Measurements from ENCODE around the gene POLR2H. TPM values are rescaled to one million over a fixed set of nuclear protein-coding genes. Genes with fewer than 3 reads are reported as not detected.

POLR2H gene
- total RNA-seq, 4 donors from 2014 or later = 65.1 to 181 (median 95.3) TPM

- no peak overlapping the region for H3K27ac ChIP-seq
- no peak overlapping the region for H3K4me3 ChIP-seq
- H3K27me3 ChIP-seq = no peaks in the 10 kb centered on the region
- WGBS, 2 donors = 76 to 81% methylated on average over 16 of the region's 16 CpGs
- H3K9me3 ChIP-seq = no peaks in the 10 kb centered on the region
- no peak for DNase-seq (ENCODE audit: low spot score in 2 of 2)
- no peaks in the 10 kb centered on the region for H3K36me3 ChIP-seq
- H3K4me1 ChIP-seq = no peaks in the 10 kb centered on the region
- TF ChIP-seq CTCF (IDR thresholded peaks at IDR 0.05) (no peak), POLR2A (IDR thresholded peaks at IDR 0.05) (no peak), EP300 (IDR thresholded peaks at IDR 0.05) (no peak)
Observed at GRCh38 chr3:184414418-184415202, 53.1 kb downstream of the POLR2H start.

GRCh38 chr3:184415203-184415490 is 53.6 kb downstream of the POLR2H start:
- H3K27ac ChIP-seq = no peak overlapping the region
- no peak for DNase-seq (ENCODE audit: low spot score in 2 of 2)
- no peak overlapping the region for H3K4me3 ChIP-seq
- 54 to 61% methylated on average over 4 of the region's 4 CpGs for WGBS, 2 donors
- no peaks in the 10 kb centered on the region for H3K36me3 ChIP-seq
- TF ChIP-seq EP300 (IDR thresholded peaks at IDR 0.05) (no peak), POLR2A (IDR thresholded peaks at IDR 0.05) (no peak), CTCF (IDR thresholded peaks at IDR 0.05) (no peak)
- no peaks in the 10 kb centered on the region for H3K27me3 ChIP-seq
- no peaks in the 10 kb centered on the region for H3K9me3 ChIP-seq
- H3K4me1 ChIP-seq = no peaks in the 10 kb centered on the region

GRCh38 chr3:184417619-184418327 is 56.3 kb downstream of the POLR2H start:
- peak; percentile 22 to 62 for DNase-seq (ENCODE audit: low spot score in 2 of 2)
- no peak overlapping the region for H3K4me3 ChIP-seq
- no peaks in the 10 kb centered on the region for H3K4me1 ChIP-seq
- no peaks in the 10 kb centered on the region for H3K27me3 ChIP-seq
- H3K36me3 ChIP-seq = no peaks in the 10 kb centered on the region
- 31 to 42% methylated on average over 12 to 13 of the region's 14 CpGs for WGBS, 2 donors
- no peak overlapping the region for H3K27ac ChIP-seq
- H3K9me3 ChIP-seq = peaks cover 0 to 6% (median 0%) of the 10 kb centered on the region in 4 donors
- TF ChIP-seq CTCF (IDR thresholded peaks at IDR 0.05) = peak; percentile 58 to 82 (median 74)
- peak in 1 of 2 donors; percentile 19 for TF ChIP-seq EP300 (IDR thresholded peaks at IDR 0.05)
- no peak for TF ChIP-seq POLR2A (IDR thresholded peaks at IDR 0.05)

Small RNA genes lying within 50 kb of the gene (small RNA-seq; reads per million reads assigned to genes)
- 1,598 reads per million, percentile 99 among the genes with 10 or more reads in this experiment for gene SNORD66

Other genes with a start within 250 kb of the POLR2H start
- 10 to 100 TPM; 28.8 to 51.0 (median 36.5) TPM for gene EIF2B5, start 226.4 kb upstream of the POLR2H start, total RNA-seq
- gene DVL3, start 206.3 kb upstream of the POLR2H start, total RNA-seq = 10 to 100 TPM; 45.2 to 86.5 (median 66.1) TPM
- 100 to 1,000 TPM; 182 to 212 (median 199) TPM for gene AP2M1, start 186.9 kb upstream of the POLR2H start, total RNA-seq
- gene ABCF3, start 175.5 kb upstream of the POLR2H start, total RNA-seq = 10 to 100 TPM; 51.6 to 96.9 (median 64.0) TPM
- gene VWA5B2, start 132.1 kb upstream of the POLR2H start, total RNA-seq = 1 to 10 TPM in 1 of 4 donors, under 1 TPM in 2, not detected in 1; 0.21 to 1.8 (median 0.22) TPM
- 10 to 100 TPM; 38.9 to 79.5 (median 58.7) TPM for gene ALG3, start 112.7 kb upstream of the POLR2H start, total RNA-seq
- gene EEF1AKMT4, start 112.0 kb upstream of the POLR2H start, total RNA-seq = 1 to 10 TPM in 3 of 4 donors, under 1 TPM in 1; 0.98 to 4.8 (median 2.5) TPM
- not detected for gene CAMK2N2, start 100.2 kb upstream of the POLR2H start, total RNA-seq
- not detected for gene ECE2, start 85.7 kb upstream of the POLR2H start, total RNA-seq
- 100 to 1,000 TPM; 122 to 226 (median 152) TPM for gene PSMD2, start 62.5 kb upstream of the POLR2H start, total RNA-seq
- 100 to 1,000 TPM; 173 to 248 (median 192) TPM for gene EIF4G1, start 47.1 kb upstream of the POLR2H start, total RNA-seq
- 10 to 100 TPM; 35.0 to 45.3 (median 39.6) TPM for gene FAM131A, start 24.1 kb upstream of the POLR2H start, total RNA-seq
- 10 to 100 TPM; 51.3 to 86.3 (median 54.9) TPM for gene CLCN2, start 105 bp upstream of the POLR2H start, total RNA-seq
- gene THPO, start 16.5 kb downstream of the POLR2H start, total RNA-seq = under 1 TPM in 3 of 4 donors, not detected in 1; 0.20 to 0.84 (median 0.44) TPM
- gene CHRD, start 18.3 kb downstream of the POLR2H start, total RNA-seq = 10 to 100 TPM; 29.1 to 44.6 (median 34.3) TPM
- gene EPHB3, start 200.1 kb downstream of the POLR2H start, total RNA-seq = 10 to 100 TPM in 1 of 4 donors, 1 to 10 TPM in 3; 4.8 to 13.8 (median 5.9) TPM

Measured in tibial nerve (tissue), 4 donors.